Measurements from ENCODE around the gene KIRREL3.

DNA sequence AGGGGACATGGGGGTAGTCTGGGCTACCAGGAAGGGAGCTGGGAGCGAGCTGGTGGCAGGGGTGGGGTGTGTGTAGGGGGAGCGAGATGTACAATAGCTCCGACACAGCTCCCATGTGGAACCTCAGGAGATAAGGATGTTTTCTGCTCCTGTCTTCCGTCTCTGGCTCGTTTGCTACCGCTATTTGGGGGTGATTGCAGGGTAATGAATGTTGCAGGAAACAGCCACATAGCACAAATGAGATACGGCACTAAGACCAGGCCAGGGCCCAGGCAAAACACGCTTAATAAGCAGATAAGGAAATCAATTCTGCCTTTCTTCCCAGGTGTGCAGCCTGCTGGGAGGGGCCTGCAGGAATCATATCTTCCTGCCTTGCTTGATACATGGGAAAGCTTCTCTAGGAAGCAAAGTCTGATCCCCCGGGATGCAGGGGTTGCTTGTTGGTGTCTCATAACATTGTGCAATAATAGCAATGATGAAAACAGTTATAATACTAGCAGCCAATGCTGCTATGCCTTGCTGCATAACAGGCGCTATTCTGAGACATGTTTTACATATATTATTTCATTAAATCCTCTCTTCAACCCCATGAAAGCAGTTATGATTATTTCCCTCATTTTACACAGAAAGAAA is 486.4 kb downstream of the KIRREL3 start:
- TF ChIP-seq POLR2AphosphoS5 (IDR thresholded peaks at IDR 0.05) (no peak), POLR2A (IDR thresholded peaks at IDR 0.05) (no peak)
